Neural cell (in vitro differentiated cells): Measurements from ENCODE around the gene GET4.

Experiments used
- EP300 ChIP-seq: fragments of 450-650 bp; conservative IDR thresholded peaks from 2 replicates; pipeline ENCODE4 v1.6.1; 2014; ENCODE audit warnings: antibody characterized with exemption, mild to moderate bottlenecking, moderate library complexity; ENCODE audit not compliant: poor library complexity, severe bottlenecking
- POLR2AphosphoS5 ChIP-seq: IDR thresholded peaks from 2 replicates; pipeline ENCODE4 v1.6.1; 2012
- RAD21 ChIP-seq: fragments of 450-650 bp; conservative IDR thresholded peaks from 2 replicates; pipeline ENCODE4 v1.6.1; 2014; ENCODE audit warnings: antibody characterized with exemption, mild to moderate bottlenecking, moderate library complexity
- TF ChIP-seq, protein P1 (sequence below): fragments of 450-650 bp; IDR thresholded peaks from 2 replicates; pipeline ENCODE4 v1.5.1; 2014; ENCODE audit warnings: antibody characterized with exemption, mild to moderate bottlenecking, moderate library complexity; ENCODE audit not compliant: poor library complexity, severe bottlenecking
- TF ChIP-seq, protein P2 (sequence below): IDR thresholded peaks from 2 replicates; pipeline ENCODE4 v1.6.1; 2012; ENCODE audit warnings: borderline replicate concordance

DNA sequence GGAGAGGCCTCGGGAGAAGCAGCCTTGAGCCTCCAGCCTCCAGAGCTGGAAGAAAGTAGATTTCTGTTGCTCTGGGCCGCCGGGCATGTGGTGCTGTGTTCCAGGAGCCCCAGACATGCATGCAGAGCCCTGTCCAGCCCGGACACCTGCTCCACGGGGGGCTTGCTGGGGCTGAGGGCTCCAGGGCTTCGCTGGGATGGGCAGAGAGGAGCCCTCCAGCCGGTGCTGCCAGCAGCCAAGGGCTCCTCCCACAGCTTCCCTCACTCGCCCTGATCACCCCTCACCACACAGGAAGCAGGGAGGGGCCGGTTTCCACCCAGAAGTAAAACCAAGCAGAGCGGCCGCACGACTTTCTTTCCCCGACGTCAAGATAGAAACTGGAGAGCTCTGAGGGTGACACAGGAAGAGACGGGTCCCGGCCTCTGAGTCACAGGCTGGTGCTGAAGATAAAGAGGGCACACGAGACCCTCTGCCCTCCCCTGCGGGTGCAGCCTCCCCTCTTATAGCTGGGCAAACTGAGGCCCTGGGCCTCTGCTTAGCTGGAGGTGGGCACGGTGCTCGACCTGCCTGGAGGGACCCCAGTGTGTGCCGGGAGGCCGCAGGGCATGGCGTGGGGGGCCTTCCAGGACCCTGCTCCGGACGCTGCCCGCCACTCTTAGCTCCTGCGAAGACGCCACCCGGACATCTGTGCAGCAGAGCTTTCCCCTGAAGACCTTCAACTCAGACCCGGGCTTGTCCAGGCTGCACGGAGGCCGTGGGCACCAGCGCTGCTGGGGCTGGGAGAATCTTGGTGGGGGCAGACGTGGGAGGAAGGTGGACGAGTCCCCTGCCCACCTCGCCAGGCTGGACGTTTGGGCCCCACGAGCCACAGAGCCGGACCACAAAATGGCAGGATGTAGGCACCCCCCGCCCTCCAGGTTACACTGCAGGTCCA, 47.0 kb downstream of the GET4 start:
- TF ChIP-seq EP300 (no peak), RAD21 (no peak), POLR2AphosphoS5 (no peak)
- TF ChIP-seq, protein P1, sequence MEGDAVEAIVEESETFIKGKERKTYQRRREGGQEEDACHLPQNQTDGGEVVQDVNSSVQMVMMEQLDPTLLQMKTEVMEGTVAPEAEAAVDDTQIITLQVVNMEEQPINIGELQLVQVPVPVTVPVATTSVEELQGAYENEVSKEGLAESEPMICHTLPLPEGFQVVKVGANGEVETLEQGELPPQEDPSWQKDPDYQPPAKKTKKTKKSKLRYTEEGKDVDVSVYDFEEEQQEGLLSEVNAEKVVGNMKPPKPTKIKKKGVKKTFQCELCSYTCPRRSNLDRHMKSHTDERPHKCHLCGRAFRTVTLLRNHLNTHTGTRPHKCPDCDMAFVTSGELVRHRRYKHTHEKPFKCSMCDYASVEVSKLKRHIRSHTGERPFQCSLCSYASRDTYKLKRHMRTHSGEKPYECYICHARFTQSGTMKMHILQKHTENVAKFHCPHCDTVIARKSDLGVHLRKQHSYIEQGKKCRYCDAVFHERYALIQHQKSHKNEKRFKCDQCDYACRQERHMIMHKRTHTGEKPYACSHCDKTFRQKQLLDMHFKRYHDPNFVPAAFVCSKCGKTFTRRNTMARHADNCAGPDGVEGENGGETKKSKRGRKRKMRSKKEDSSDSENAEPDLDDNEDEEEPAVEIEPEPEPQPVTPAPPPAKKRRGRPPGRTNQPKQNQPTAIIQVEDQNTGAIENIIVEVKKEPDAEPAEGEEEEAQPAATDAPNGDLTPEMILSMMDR: no peak
- TF ChIP-seq, protein P2, sequence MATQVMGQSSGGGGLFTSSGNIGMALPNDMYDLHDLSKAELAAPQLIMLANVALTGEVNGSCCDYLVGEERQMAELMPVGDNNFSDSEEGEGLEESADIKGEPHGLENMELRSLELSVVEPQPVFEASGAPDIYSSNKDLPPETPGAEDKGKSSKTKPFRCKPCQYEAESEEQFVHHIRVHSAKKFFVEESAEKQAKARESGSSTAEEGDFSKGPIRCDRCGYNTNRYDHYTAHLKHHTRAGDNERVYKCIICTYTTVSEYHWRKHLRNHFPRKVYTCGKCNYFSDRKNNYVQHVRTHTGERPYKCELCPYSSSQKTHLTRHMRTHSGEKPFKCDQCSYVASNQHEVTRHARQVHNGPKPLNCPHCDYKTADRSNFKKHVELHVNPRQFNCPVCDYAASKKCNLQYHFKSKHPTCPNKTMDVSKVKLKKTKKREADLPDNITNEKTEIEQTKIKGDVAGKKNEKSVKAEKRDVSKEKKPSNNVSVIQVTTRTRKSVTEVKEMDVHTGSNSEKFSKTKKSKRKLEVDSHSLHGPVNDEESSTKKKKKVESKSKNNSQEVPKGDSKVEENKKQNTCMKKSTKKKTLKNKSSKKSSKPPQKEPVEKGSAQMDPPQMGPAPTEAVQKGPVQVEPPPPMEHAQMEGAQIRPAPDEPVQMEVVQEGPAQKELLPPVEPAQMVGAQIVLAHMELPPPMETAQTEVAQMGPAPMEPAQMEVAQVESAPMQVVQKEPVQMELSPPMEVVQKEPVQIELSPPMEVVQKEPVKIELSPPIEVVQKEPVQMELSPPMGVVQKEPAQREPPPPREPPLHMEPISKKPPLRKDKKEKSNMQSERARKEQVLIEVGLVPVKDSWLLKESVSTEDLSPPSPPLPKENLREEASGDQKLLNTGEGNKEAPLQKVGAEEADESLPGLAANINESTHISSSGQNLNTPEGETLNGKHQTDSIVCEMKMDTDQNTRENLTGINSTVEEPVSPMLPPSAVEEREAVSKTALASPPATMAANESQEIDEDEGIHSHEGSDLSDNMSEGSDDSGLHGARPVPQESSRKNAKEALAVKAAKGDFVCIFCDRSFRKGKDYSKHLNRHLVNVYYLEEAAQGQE: no peak
